ENCODE measurements around the gene C1QL4. TPM values are rescaled to one million over a fixed set of nuclear protein-coding genes. Genes with fewer than 3 reads are reported as not detected.

Gene C1QL4
- total and polyA plus RNA-seq, 9 of the 15 experiments (the other 6 are each of a cell fraction or from before 2014, with no cell fraction given): 0.08 to 2.1 (median 0.31) TPM

GRCh38 chr12:49294804-49295081 lies 42.2 kb downstream of the C1QL4 start:
- Histone ChIP-seq H3K36me3 (ENCODE audit: control insufficient read depth, insufficient read depth, low read length) (no peaks in the 10 kb centered on the region), H2AFZ (ENCODE audit: low read depth, low read length) (no peak overlapping the region), H3K4me1 (replicated peaks in 1 of 2; ENCODE audit: control insufficient read depth in 2 of 2, insufficient read depth in 2 of 2, low read length in 2 of 2) (peaks cover 9 to 54% of the 10 kb centered on the region in 2 experiments; a peak in 4 of 5 replicates), H3K27me3 (ENCODE audit: control insufficient read depth in 2 of 2, insufficient read depth in 2 of 2, low read length in 2 of 2) (no peaks in the 10 kb centered on the region), H3K27ac (ENCODE audit: extremely low read depth, low read depth, low read length) (no peak overlapping the region), H3K79me2 (ENCODE audit: control insufficient read depth, insufficient read depth, low read length) (no peaks in the 10 kb centered on the region), H3K4me3 (no peak overlapping the region), H3K9me3 (replicated peaks; ENCODE audit: control insufficient read depth, insufficient read depth, low read depth, low read length) (no peaks in the 10 kb centered on the region), H3K4me2 (ENCODE audit: insufficient read depth, low read length) (no peak overlapping the region), H4K20me1 (replicated peaks; ENCODE audit: control insufficient read depth, insufficient read depth, low read length) (no peaks in the 10 kb centered on the region), H3K9ac (ENCODE audit: insufficient read depth in 1 of 2, low read depth in 2 of 2, low read length in 2 of 2) (no peak overlapping the region), H3K9me1 (ENCODE audit: control insufficient read depth, insufficient read depth, low read length) (peaks cover 10% of the 10 kb centered on the region)
- in situ Hi-C loops (cut with MboI) (no loop called here), intact Hi-C loops (cut with micrococcal nuclease) (no loop called here)
- TF ChIP-seq RFX1 (IDR thresholded peaks at IDR 0.05) (no peak), ELF4 (CRISPR knock-in tag; IDR thresholded peaks at IDR 0.05) (no peak), NCOR1 (IDR thresholded peaks at IDR 0.05) (no peak), DNMT1 (IDR thresholded peaks at IDR 0.05) (no peak), TAL1 (IDR thresholded peaks at IDR 0.05) (no peak), ZNF134 (CRISPR knock-in tag; conservative IDR thresholded peaks at IDR 0.05) (no peak), ZNF444 (CRISPR knock-in tag; IDR thresholded peaks at IDR 0.05) (no peak), TCFL5 (CRISPR knock-in tag; conservative IDR thresholded peaks at IDR 0.05) (no peak), ZKSCAN3 (CRISPR knock-in tag; IDR thresholded peaks at IDR 0.05) (no peak), CBFA2T2 (conservative IDR thresholded peaks at IDR 0.05) (no peak), ZNF384 (IDR thresholded peaks at IDR 0.05; ENCODE audit: low read depth, low read length) (no peak), BMI1 (IDR thresholded peaks at IDR 0.05; ENCODE audit: low read length) (no peak), TARDBP (IDR thresholded peaks at IDR 0.05) (no peak)
- TF ChIP-seq, protein P1, sequence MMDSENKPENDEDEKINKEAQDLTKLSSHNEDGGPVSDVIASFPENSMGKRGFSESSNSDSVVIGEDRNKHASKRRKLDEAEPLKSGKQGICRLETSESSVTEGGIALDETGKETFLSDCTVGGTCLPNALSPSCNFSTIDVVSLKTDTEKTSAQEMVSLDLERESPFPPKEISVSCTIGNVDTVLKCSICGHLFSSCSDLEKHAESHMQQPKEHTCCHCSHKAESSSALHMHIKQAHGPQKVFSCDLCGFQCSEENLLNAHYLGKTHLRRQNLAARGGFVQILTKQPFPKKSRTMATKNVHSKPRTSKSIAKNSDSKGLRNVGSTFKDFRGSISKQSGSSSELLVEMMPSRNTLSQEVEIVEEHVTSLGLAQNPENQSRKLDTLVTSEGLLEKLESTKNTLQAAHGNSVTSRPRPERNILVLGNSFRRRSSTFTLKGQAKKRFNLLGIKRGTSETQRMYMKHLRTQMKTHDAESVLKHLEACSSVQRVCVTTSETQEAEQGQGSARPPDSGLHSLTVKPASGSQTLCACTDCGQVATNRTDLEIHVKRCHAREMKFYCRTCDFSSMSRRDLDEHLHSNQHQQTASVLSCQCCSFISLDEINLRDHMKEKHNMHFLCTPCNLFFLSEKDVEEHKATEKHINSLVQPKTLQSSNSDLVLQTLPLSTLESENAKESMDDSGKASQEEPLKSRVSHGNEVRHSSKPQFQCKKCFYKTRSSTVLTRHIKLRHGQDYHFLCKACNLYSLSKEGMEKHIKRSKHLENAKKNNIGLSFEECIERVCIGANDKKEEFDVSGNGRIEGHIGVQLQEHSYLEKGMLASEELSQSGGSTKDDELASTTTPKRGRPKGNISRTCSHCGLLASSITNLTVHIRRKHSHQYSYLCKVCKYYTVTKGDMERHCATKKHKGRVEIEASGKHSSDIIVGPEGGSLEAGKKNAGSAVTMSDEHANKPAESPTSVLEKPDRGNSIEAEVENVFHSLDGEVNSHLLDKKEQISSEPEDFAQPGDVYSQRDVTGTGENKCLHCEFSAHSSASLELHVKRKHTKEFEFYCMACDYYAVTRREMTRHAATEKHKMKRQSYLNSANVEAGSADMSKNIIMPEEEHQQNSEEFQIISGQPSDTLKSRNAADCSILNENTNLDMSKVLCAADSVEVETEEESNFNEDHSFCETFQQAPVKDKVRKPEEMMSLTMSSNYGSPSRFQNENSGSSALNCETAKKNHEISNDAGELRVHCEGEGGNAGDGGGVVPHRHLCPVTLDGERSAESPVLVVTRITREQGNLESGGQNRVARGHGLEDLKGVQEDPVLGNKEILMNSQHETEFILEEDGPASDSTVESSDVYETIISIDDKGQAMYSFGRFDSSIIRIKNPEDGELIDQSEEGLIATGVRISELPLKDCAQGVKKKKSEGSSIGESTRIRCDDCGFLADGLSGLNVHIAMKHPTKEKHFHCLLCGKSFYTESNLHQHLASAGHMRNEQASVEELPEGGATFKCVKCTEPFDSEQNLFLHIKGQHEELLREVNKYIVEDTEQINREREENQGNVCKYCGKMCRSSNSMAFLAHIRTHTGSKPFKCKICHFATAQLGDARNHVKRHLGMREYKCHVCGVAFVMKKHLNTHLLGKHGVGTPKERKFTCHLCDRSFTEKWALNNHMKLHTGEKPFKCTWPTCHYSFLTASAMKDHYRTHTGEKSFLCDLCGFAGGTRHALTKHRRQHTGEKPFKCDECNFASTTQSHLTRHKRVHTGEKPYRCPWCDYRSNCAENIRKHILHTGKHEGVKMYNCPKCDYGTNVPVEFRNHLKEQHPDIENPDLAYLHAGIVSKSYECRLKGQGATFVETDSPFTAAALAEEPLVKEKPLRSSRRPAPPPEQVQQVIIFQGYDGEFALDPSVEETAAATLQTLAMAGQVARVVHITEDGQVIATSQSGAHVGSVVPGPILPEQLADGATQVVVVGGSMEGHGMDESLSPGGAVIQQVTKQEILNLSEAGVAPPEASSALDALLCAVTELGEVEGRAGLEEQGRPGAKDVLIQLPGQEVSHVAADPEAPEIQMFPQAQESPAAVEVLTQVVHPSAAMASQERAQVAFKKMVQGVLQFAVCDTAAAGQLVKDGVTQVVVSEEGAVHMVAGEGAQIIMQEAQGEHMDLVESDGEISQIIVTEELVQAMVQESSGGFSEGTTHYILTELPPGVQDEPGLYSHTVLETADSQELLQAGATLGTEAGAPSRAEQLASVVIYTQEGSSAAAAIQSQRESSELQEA (IDR thresholded peaks at IDR 0.05; ENCODE audit: low read depth): no peak
- TF ChIP-seq, protein P2, sequence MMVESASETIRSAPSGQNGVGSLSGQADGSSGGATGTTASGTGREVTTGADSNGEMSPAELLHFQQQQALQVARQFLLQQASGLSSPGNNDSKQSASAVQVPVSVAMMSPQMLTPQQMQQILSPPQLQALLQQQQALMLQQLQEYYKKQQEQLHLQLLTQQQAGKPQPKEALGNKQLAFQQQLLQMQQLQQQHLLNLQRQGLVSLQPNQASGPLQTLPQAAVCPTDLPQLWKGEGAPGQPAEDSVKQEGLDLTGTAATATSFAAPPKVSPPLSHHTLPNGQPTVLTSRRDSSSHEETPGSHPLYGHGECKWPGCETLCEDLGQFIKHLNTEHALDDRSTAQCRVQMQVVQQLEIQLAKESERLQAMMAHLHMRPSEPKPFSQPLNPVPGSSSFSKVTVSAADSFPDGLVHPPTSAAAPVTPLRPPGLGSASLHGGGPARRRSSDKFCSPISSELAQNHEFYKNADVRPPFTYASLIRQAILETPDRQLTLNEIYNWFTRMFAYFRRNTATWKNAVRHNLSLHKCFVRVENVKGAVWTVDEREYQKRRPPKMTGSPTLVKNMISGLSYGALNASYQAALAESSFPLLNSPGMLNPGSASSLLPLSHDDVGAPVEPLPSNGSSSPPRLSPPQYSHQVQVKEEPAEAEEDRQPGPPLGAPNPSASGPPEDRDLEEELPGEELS (CRISPR knock-in tag; IDR thresholded peaks at IDR 0.05; ENCODE audit: borderline replicate concordance): no peak
- 33% methylated on average over 5 of the region's 5 CpGs for WGBS (ENCODE audit: insufficient coverage, low coverage, missing lambda C conversion rate)
- no peak for ATAC-seq
- CTCF ChIA-PET (ENCODE audit: low intra/inter-chr PET ratio): interaction anchor here (0.5 kb wide), 1 partner anchor 8 kb away, joined by 3 read pairs; no protein-coding TSS in a partner anchor
- POLR2A ChIA-PET: interaction anchor here (0.5 to 2.8 kb wide), 12 partner anchors 9 to 262 kb away, joined by 3 to 14 read pairs (median 5); partner anchors contain the start of genes DNAJC22 and TROAP
- no peak for FAIRE-seq
- no TSS peak for BruUV-seq (replicated peaks)
- no peak for DNase-seq (ENCODE audit: extremely low read depth in 1 of 4, low spot score in 3 of 4)

All from K562 (cell line).